Ovary (tissue), 9 donors: ENCODE results near the gene CLBA1. TPM values are rescaled to one million over a fixed set of nuclear protein-coding genes. Genes with fewer than 3 reads are reported as not detected.

Experiments
- DNase-seq, 5 donors: peaks; one replicate each; pipeline ENCODE4 v3.0.0-alpha.2; 2019 to 2020
- H3K27ac ChIP-seq, 2 donors: fragments of 200-600 bp; one replicate each; pipeline versions ENCODE4 v1.5.1 to v1.8.0; 2019 to 2022
- H3K27me3 ChIP-seq: fragments of 200-600 bp; one replicate; pipeline ENCODE4 v1.8.0; 2022
- H3K36me3 ChIP-seq: fragments of 200-600 bp; sonication (generic); one replicate; pipeline ENCODE4 v1.5.1; 2019
- H3K4me1 ChIP-seq: one replicate; pipeline ENCODE4 v1.8.1; 2013; ENCODE audit warnings: mild to moderate bottlenecking, moderate library complexity; ENCODE audit not compliant: insufficient read depth
- H3K4me3 ChIP-seq: fragments of 200-600 bp; sonication (generic); one replicate; pipeline ENCODE4 v1.5.1; 2017
- H3K9me3 ChIP-seq, 2 donors: fragments of 200-600 bp in 1 of 2; sonication (generic) in 1 of 2; one replicate each; pipeline versions ENCODE4 v1.5.1 to v1.8.1; 2013 to 2019; ENCODE audit warnings: mild to moderate bottlenecking in 1 of 2, moderate library complexity in 1 of 2
- CTCF ChIP-seq, 3 donors: fragments of 450-650 bp in 2 of 3; fragments of 200-600 bp in 1 of 3; IDR thresholded peaks; one replicate each; pipeline versions ENCODE4 v1.5.1 to v1.8.0; 2016 to 2022; ENCODE audit warnings: antibody characterized with exemption in 3 of 3, mild to moderate bottlenecking in 1 of 3
- EP300 ChIP-seq: sonication (generic); formaldehyde crosslinking; IDR thresholded peaks from one replicate; pipeline ENCODE4 v1.6.1; 2017; ENCODE audit warnings: antibody characterized with exemption
- POLR2A ChIP-seq: fragments of 450-650 bp; IDR thresholded peaks from one replicate; pipeline ENCODE4 v1.6.1; 2017; ENCODE audit warnings: antibody characterized with exemption, mild to moderate bottlenecking, moderate library complexity
- WGBS, 3 donors: extraction: QIAGEN DNeasy Blood & Tissue Kit in 1 of 3; methylation state at CpG; one replicate each; pipeline versions ENCODE4 v1.1.5 to v1.1.7; 2013 to 2017; 5-methylcytosine and 5-hydroxymethylcytosine counted together
- intact Hi-C, 4 donors: fragments of 100-400 bp; cut with DNase I; formaldehyde crosslinking; loops; one replicate each; pipeline versions ENCODE4 v1.11.0 to v1.15.1; 2022 to 2023
- polyA plus RNA-seq, 2 donors: library from polyadenylated mRNA; stranded (reverse); fragments of 200-250 nt in 1 of 2; fragments of 350-450 nt in 1 of 2; fragmentation: Illumina TruSeq in 1 of 2; extraction: RNeasy Lipid Tissue Mini Kit (QIAGEN cat#74804) in 1 of 2; gene quantifications; one replicate each; pipeline ENCODE4 v1.2.3, GENCODE V29; 2013 to 2014
- total RNA-seq, 7 donors: library from RNA; depleted of rRNA in 2 of 7; stranded (reverse); fragments of >200 nt in 2 of 7; fragmentation: NEBNext Ultra II Directional in 3 of 7; extraction: Animal tissue kit (Norgen Biotek cat#: 25700) in 3 of 7; gene quantifications; one replicate each; pipeline versions ENCODE4 v1.1.0 to v1.2.4, GENCODE V29; 2016 to 2023
- donor health status: DM: no; HTN: no; CAD: no; lungs with moderate emphysema.
- donor health status: DM: no; HTN: no; CAD: no.
- donor health status: Bipolar disorder and iron deficiency.
- donor health status: DM: yes; HTN: yes; CAD: no.
- donor health status: DM: no; HTN: no; CAD: no.
- donor health status: DM: yes; HTN: yes; CAD: no.

Gene CLBA1
- total and polyA plus RNA-seq, 9 donors: 3.5 to 15.7 (median 6.7) TPM

- Histone ChIP-seq H3K4me3 (no peak overlapping the region), H3K36me3 (no peaks in the 10 kb centered on the region), H3K4me1 (no peaks in the 10 kb centered on the region), H3K27me3 (no peaks in the 10 kb centered on the region), H3K9me3 (no peaks in the 10 kb centered on the region), H3K27ac (no peak overlapping the region)
- DNase-seq: no peak
- TF ChIP-seq CTCF (IDR thresholded peaks at IDR 0.05): no peak
- intact Hi-C loops: no loop called here
- WGBS, 3 donors: 92 to 95% (median 92%) methylated on average over 19 of the region's 19 CpGs
Measured at GRCh38 chr14:105007593-105008264, 22.1 kb downstream of the CLBA1 start.

- 77 to 83% (median 82%) methylated on average over 4 of the region's 4 CpGs for WGBS, 3 donors
- no peaks in the 10 kb centered on the region for H3K36me3 ChIP-seq
- no peaks in the 10 kb centered on the region for H3K27me3 ChIP-seq
- TF ChIP-seq EP300 (no peak), POLR2A (no peak), CTCF (IDR thresholded peaks at IDR 0.05) (no peak)
- DNase-seq: no peak
- H3K4me3 ChIP-seq: no peak overlapping the region
- H3K27ac ChIP-seq: no peak overlapping the region
- H3K4me1 ChIP-seq: no peaks in the 10 kb centered on the region
- intact Hi-C loops: no loop called here
- no peaks in the 10 kb centered on the region for H3K9me3 ChIP-seq
Measured at GRCh38 chr14:105010106-105010505, 24.5 kb downstream of the CLBA1 start.

GRCh38 chr14:105010891-105011291 lies 25.3 kb downstream of the CLBA1 start:
- 66 to 74% (median 72%) methylated on average over 17 of the region's 17 CpGs for WGBS, 3 donors
- H3K27ac ChIP-seq: no peak overlapping the region

GRCh38 chr14:105011312-105011990 lies 25.9 kb downstream of the CLBA1 start:
- 84 to 88% (median 85%) methylated on average over 29 of the region's 29 CpGs for WGBS, 3 donors
- no peak for DNase-seq
- Histone ChIP-seq H3K36me3 (no peaks in the 10 kb centered on the region), H3K9me3 (no peaks in the 10 kb centered on the region), H3K27me3 (no peaks in the 10 kb centered on the region), H3K4me3 (no peak overlapping the region), H3K27ac (no peak overlapping the region), H3K4me1 (no peaks in the 10 kb centered on the region)
- intact Hi-C loops: no loop called here
- no peak for TF ChIP-seq CTCF (IDR thresholded peaks at IDR 0.05)
- TF ChIP-seq POLR2A: no peak
- no peak for TF ChIP-seq EP300

More at GRCh38 chr14:105010891-105011291, 25.3 kb downstream of the CLBA1 start:
- Histone ChIP-seq H3K4me1 (no peaks in the 10 kb centered on the region), H3K4me3 (no peak overlapping the region), H3K36me3 (no peaks in the 10 kb centered on the region), H3K9me3 (no peaks in the 10 kb centered on the region), H3K27me3 (no peaks in the 10 kb centered on the region)
- TF ChIP-seq POLR2A: no peak
- intact Hi-C loops: no loop called here
- DNase-seq: no peak
